NCI-H2171 (cell line): ENCODE data around the gene PDE8A.
"Not testable (repeated sequence)": the region's sequence is repeated elsewhere in the genome, so short reads cannot be mapped to it uniquely, and the experiment has no call there.

Source experiments
- DNase-seq: peaks from one replicate; lab custom pipeline; 2025; lab: John Stamatoyannopoulos, UW

PDE8A gene

GRCh38 chr15:84960391-84961113, 21.1 kb upstream of the PDE8A start:
- no peak for DNase-seq

GRCh38 chr15:84961114-84961452, 20.6 kb upstream of the PDE8A start:
- DNase-seq, result no peak

GRCh38 chr15:84961707-84962106, 19.9 kb upstream of the PDE8A start:
- no peak for DNase-seq

- DNase-seq, result no peak
Observed at GRCh38 chr15:84962955-84963354, 18.7 kb upstream of the PDE8A start.

- no peak for DNase-seq
Observed at GRCh38 chr15:84967380-84967779, 14.3 kb upstream of the PDE8A start.

- no peak for DNase-seq
Observed at GRCh38 chr15:84968301-84968700, 13.4 kb upstream of the PDE8A start.

- no peak for DNase-seq
Observed at GRCh38 chr15:84969257-84969656, 12.4 kb upstream of the PDE8A start.

- no peak for DNase-seq
Observed at GRCh38 chr15:84970843-84971242, 10.8 kb upstream of the PDE8A start.

- no peak for DNase-seq
Observed at GRCh38 chr15:84973492-84974460, 7.9 kb upstream of the PDE8A start.

- DNase-seq, result no peak
Observed at GRCh38 chr15:84975871-84976351, 5.7 kb upstream of the PDE8A start.

GRCh38 chr15:84976746-84977345, 4.8 kb upstream of the PDE8A start:
- DNase-seq, result no peak

GRCh38 chr15:84979651-84980050, 2.0 kb upstream of the PDE8A start:
- no peak for DNase-seq

GRCh38 chr15:84980196-84981053, 1.2 kb upstream of the PDE8A start:
- DNase-seq, result peak; percentile 75

GRCh38 chr15:84981054-84981710, 474 bp upstream of the PDE8A start:
- DNase-seq, result peak; percentile 91

- DNase-seq, result no peak
Observed at GRCh38 chr15:84982301-84982920, 755 bp downstream of the PDE8A start.

GRCh38 chr15:84983294-84983693, 1.6 kb downstream of the PDE8A start:
- no peak for DNase-seq

GRCh38 chr15:84983711-84984110, 2.1 kb downstream of the PDE8A start:
- no peak for DNase-seq

- DNase-seq, result no peak
Observed at GRCh38 chr15:84985158-84985557, 3.5 kb downstream of the PDE8A start.

GRCh38 chr15:84987351-84987750, 5.7 kb downstream of the PDE8A start:
- DNase-seq, result not testable (repeated sequence)

- DNase-seq, result peak; percentile 12
Observed at GRCh38 chr15:84987949-84988624, 6.4 kb downstream of the PDE8A start.
